ENCODE measurements around the gene KLHL30. TPM values are rescaled to one million over a fixed set of nuclear protein-coding genes. Genes with fewer than 3 reads are reported as not detected.

KLHL30 gene
- total and polyA plus RNA-seq, 11 donors: 5.1 to 43.7 (median 23.0) TPM

DNA sequence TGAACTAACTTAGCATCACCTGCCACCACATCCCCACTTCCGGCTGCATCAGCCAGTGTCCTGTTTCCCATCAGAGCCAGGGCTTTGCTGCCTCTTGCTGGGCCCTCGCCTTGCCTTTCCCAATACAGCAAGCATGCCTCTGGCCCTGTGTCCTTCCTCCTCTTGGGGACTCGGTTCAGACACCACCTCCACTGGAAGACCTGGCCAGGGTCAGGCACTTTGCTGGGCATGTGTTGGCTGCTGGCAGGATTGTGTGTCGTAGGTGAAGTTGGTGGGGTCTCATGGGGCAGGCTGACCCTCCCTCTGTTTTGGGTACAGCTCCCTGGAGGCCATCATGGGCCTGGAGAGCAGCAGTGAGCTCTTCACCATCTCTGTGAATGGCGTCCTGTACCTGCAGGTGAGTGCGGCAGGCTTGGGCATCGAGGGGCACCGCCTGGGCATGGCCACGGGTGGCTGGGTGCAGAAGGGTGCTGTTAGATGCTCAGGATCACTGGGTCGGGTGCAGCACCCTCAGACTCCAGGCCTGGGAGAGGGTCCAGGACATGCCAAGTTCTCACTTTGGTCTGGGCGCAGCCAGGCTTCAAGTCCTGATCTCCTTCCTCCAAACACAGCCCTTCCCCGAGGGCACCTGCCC lies 26.9 kb downstream of the KLHL30 start:
- intact Hi-C loops (cut with DNase I): loop anchor here in 3 of 10 donors (10.0 kb wide), 1 partner anchor 99 kb away; no protein-coding TSS in a partner anchor
- no peak for ATAC-seq
- TF ChIP-seq, protein P1, sequence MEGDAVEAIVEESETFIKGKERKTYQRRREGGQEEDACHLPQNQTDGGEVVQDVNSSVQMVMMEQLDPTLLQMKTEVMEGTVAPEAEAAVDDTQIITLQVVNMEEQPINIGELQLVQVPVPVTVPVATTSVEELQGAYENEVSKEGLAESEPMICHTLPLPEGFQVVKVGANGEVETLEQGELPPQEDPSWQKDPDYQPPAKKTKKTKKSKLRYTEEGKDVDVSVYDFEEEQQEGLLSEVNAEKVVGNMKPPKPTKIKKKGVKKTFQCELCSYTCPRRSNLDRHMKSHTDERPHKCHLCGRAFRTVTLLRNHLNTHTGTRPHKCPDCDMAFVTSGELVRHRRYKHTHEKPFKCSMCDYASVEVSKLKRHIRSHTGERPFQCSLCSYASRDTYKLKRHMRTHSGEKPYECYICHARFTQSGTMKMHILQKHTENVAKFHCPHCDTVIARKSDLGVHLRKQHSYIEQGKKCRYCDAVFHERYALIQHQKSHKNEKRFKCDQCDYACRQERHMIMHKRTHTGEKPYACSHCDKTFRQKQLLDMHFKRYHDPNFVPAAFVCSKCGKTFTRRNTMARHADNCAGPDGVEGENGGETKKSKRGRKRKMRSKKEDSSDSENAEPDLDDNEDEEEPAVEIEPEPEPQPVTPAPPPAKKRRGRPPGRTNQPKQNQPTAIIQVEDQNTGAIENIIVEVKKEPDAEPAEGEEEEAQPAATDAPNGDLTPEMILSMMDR (IDR thresholded peaks at IDR 0.05): no peak
- TF ChIP-seq POLR2A (IDR thresholded peaks at IDR 0.05): no peak
- Histone ChIP-seq H3K27me3 (peaks cover under 1 to 28% (median 14%) of the 10 kb centered on the region in 9 donors), H3K4me3 (no peak overlapping the region), H3K27ac (no peak overlapping the region), H3K9me3 (no peaks in the 10 kb centered on the region), H3K36me3 (peaks cover 0 to 31% (median 26%) of the 10 kb centered on the region in 9 donors), H3K4me1 (peaks cover 0 to 27% (median 7%) of the 10 kb centered on the region in 12 donors)
- WGBS, 4 donors: 84 to 94% (median 92%) methylated on average over 7 to 12 of the region's 12 CpGs
- DNase-seq: no peak

DNA sequence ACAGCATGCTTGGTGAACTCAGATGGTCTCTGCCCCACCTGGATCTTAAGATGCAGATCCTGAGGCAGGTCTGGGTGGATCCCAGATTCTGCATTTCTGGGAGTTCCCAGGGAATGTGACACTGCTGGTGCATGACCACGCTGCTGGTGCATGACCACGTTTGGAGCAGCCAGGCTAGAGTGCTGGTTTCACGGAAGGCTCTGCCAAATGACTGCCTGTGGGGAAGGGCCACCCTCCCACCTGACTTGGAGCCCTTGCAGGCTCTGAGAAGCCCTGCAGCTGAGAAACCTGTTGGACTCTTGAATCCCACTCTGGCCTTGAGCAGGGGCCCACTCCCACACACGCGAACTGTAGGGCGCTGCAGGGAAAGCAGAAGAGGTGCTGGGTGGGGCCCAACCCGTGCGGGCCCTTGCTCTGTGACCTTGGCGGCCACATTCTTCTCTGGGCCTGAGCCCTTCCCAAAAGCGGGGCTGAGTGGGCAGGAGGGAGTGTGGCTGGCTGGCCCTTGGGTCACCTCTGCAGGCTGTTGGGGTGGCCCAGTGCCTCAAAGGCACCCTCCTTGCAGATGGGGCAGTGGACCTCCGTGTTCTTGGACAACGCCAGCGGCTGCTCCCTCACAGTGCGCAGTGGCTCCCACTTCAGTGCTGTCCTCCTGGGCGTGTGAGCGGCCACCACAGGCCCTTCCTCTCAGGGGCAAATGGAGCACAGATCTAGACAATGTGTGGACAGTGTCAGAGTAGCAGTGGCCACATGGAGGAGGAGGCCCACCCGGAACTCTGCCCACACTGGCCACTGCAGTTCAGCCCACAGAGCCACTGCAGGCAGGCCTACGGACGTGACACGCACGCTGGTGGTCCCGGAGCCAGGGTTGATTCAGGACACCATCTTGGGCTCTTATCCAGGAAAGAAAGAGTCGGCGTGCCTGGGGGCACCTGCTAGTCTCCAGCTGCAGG lies 28.2 kb downstream of the KLHL30 start:
- no peak overlapping the region for H3K4me3 ChIP-seq
- WGBS, 4 donors: 82 to 88% (median 84%) methylated on average over 19 to 24 of the region's 24 CpGs
- H3K4me1 ChIP-seq: peaks cover 0 to 32% (median 7%) of the 10 kb centered on the region in 12 donors
- peaks cover 0 to 23% (median 14%) of the 10 kb centered on the region in 9 donors for H3K27me3 ChIP-seq
- DNase-seq: peak in 1 of 5 donors; percentile 25
- peaks cover 0 to 44% (median 39%) of the 10 kb centered on the region in 9 donors for H3K36me3 ChIP-seq
- H3K27ac ChIP-seq: no peak overlapping the region
- TF ChIP-seq POLR2A (IDR thresholded peaks at IDR 0.05): no peak
- TF ChIP-seq, protein P1 (IDR thresholded peaks at IDR 0.05): no peak
- H3K9me3 ChIP-seq: no peaks in the 10 kb centered on the region
- intact Hi-C loops (cut with DNase I): loop anchor here in 3 of 10 donors (10.0 kb wide), 1 partner anchor 98 kb away; no protein-coding TSS in a partner anchor
- ATAC-seq: peak in 1 of 4 donors; percentile 2

DNA sequence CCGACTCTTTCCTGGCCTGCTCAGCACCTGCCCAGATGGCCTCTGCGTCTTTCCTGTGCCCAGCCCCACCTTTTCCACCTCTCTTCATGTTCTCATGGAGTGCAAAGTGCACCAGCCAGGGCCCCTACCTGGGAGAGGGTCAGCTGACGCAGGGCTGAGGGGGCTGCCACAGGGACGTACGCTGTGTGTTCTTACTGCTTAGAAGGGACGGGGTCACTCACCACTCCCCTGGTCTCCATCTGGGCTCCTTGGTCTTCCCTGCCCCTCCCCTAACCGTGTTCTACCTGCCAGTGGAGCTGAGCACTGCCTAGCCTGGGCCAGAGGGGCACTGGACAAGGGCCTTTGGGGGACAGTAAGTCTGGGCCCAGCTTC lies 28.9 kb downstream of the KLHL30 start:
- Histone ChIP-seq H3K4me1 (peaks cover 0 to 32% (median 7%) of the 10 kb centered on the region in 12 donors), H3K27me3 (peaks cover 0 to 18% (median 14%) of the 10 kb centered on the region in 9 donors), H3K9me3 (no peaks in the 10 kb centered on the region), H3K36me3 (peaks cover 0 to 50% (median 45%) of the 10 kb centered on the region in 9 donors), H3K4me3 (no peak overlapping the region), H3K27ac (no peak overlapping the region)
- TF ChIP-seq POLR2A (IDR thresholded peaks at IDR 0.05): no peak
- TF ChIP-seq, protein P1 (IDR thresholded peaks at IDR 0.05): no peak
- ATAC-seq (peak in 1 of 4 donors; percentile 16), DNase-seq (no peak)
- 89 to 95% (median 90%) methylated on average over 5 to 7 of the region's 7 CpGs for WGBS, 4 donors
- intact Hi-C loops (cut with DNase I): loop anchor here in 3 of 10 donors (10.0 kb wide), 1 partner anchor 97 kb away; no protein-coding TSS in a partner anchor

Measured in heart left ventricle (tissue), 16 donors.